ENCODE data around the gene OLFML2A.

The OLFML2A gene

GRCh38 chr9:124780060-124780756 is 3.3 kb downstream of the OLFML2A start:
- TF ChIP-seq CTCF (IDR thresholded peaks at IDR 0.05; ENCODE audit: low read depth, low read length) = no peak
- in situ Hi-C loops (cut with HindIII; ENCODE audit: low sequenced_read_pairs) = no loop called here
- DNase-seq (ENCODE audit: low read depth, low spot score) = no peak
- H3K4me3 ChIP-seq (ENCODE audit: low read depth, low read length) = no peak overlapping the region

- in situ Hi-C loops (cut with HindIII; ENCODE audit: low sequenced_read_pairs) = no loop called here
- no peak for TF ChIP-seq CTCF (IDR thresholded peaks at IDR 0.05; ENCODE audit: low read depth, low read length)
- DNase-seq (ENCODE audit: low read depth, low spot score) = no peak
- H3K4me3 ChIP-seq (ENCODE audit: low read depth, low read length) = no peak overlapping the region
Observed at GRCh38 chr9:124780757-124781151, 3.8 kb downstream of the OLFML2A start.

- DNase-seq (ENCODE audit: low read depth, low spot score) = no peak
- H3K4me3 ChIP-seq (ENCODE audit: low read depth, low read length) = no peak overlapping the region
- in situ Hi-C loops (cut with HindIII; ENCODE audit: low sequenced_read_pairs) = no loop called here
- TF ChIP-seq CTCF (IDR thresholded peaks at IDR 0.05; ENCODE audit: low read depth, low read length) = no peak
Observed at GRCh38 chr9:124781967-124782660, 5.2 kb downstream of the OLFML2A start.

GRCh38 chr9:124782661-124783574 is 6.0 kb downstream of the OLFML2A start:
- in situ Hi-C loops (cut with HindIII; ENCODE audit: low sequenced_read_pairs) = no loop called here
- no peak overlapping the region for H3K4me3 ChIP-seq (ENCODE audit: low read depth, low read length)
- no peak for DNase-seq (ENCODE audit: low read depth, low spot score)
- no peak for TF ChIP-seq CTCF (IDR thresholded peaks at IDR 0.05; ENCODE audit: low read depth, low read length)

- no peak for DNase-seq (ENCODE audit: low read depth, low spot score)
- in situ Hi-C loops (cut with HindIII; ENCODE audit: low sequenced_read_pairs) = no loop called here
- TF ChIP-seq CTCF (IDR thresholded peaks at IDR 0.05; ENCODE audit: low read depth, low read length) = no peak
- H3K4me3 ChIP-seq (ENCODE audit: low read depth, low read length) = no peak overlapping the region
Observed at GRCh38 chr9:124783830-124784229, 6.9 kb downstream of the OLFML2A start.

- no peak for TF ChIP-seq CTCF (IDR thresholded peaks at IDR 0.05; ENCODE audit: low read depth, low read length)
- in situ Hi-C loops (cut with HindIII; ENCODE audit: low sequenced_read_pairs) = no loop called here
- DNase-seq (ENCODE audit: low read depth, low spot score) = peak; percentile 28
- no peak overlapping the region for H3K4me3 ChIP-seq (ENCODE audit: low read depth, low read length)
Observed at GRCh38 chr9:124784509-124784908, 7.6 kb downstream of the OLFML2A start.

Measured in astrocyte of the spinal cord (primary cell).